Endothelial cell of umbilical vein (primary cell): Measurements from ENCODE around the gene PPP1R3G.

Experiments used
- CTCF ChIP-seq, 2 donors: IDR thresholded peaks; 1 replicate in 1 of 2; 2 replicates in 1 of 2; pipeline ENCODE4 v1.5.1; 2011; ENCODE audit warnings: low read length in 2 of 2, mild to moderate bottlenecking in 2 of 2, moderate library complexity in 2 of 2, control low read depth in 1 of 2, inconsistent platforms in 1 of 2, low read depth in 1 of 2; ENCODE audit not compliant: insufficient read depth in 1 of 2; ENCODE audit errors: extremely low read depth in 1 of 2
- EZH2 ChIP-seq: IDR thresholded peaks from 2 replicates; pipeline ENCODE4 v1.6.1; 2012; ENCODE audit warnings: borderline replicate concordance, low read depth, mild to moderate bottlenecking, moderate library complexity, low read length, inconsistent platforms; ENCODE audit not compliant: severe bottlenecking
- POLR2A ChIP-seq: IDR thresholded peaks from 2 replicates; pipeline ENCODE4 v1.6.1; 2012; ENCODE audit warnings: low read depth, mild to moderate bottlenecking, control low read depth, low read length

- TF ChIP-seq POLR2A (no peak), EZH2 (no peak), CTCF (IDR thresholded peaks at IDR 0.05; ENCODE audit: extremely low read depth in 1 of 2, insufficient read depth in 1 of 2, low read depth in 1 of 2, low read length in 2 of 2) (no peak)
Observed at GRCh38 chr6:5128351-5128750, 43.2 kb downstream of the PPP1R3G start.
